Activated T-helper 2 cell treated with anti-CD3 and anti-CD28 coated beads, Interferon-gamma antibody, Interleukin-2, Interleukin-4, amounts not matched to agents 10 μg/mL and 5 μg/mL and 100 μg/mL, durations not matched to agents 14 hours and 24 hours and 36 hours (primary cell): ENCODE measurements around the gene ANKRD44. TPM values are rescaled to one million over a fixed set of nuclear protein-coding genes. Genes with fewer than 3 reads are reported as not detected.

Source experiments
- DNase-seq: peaks from one replicate; pipeline ENCODE4 v3.0.0; 2021; ENCODE audit warnings: low spot score
- H3K27ac Mint-ChIP-seq: one replicate; pipeline ENCODE4 v1.8.0; 2021; ENCODE audit warnings: mixed read lengths
- H3K27me3 Mint-ChIP-seq: one replicate; pipeline ENCODE4 v1.8.0; 2021; ENCODE audit warnings: low read depth, mixed read lengths
- H3K36me3 Mint-ChIP-seq: one replicate; pipeline ENCODE4 v1.8.0; 2021; ENCODE audit warnings: low read depth, mixed read lengths
- H3K4me1 Mint-ChIP-seq: one replicate; pipeline ENCODE4 v1.8.0; 2021; ENCODE audit warnings: low read depth, mixed read lengths
- H3K4me3 Mint-ChIP-seq: one replicate; pipeline ENCODE4 v1.8.0; 2021; ENCODE audit warnings: low read depth, mild to moderate bottlenecking, moderate library complexity, mixed read lengths
- H3K9me3 Mint-ChIP-seq: one replicate; pipeline ENCODE4 v1.8.0; 2021; ENCODE audit warnings: mixed read lengths
- intact Hi-C: fragments of 100-400 bp; cut with micrococcal nuclease; formaldehyde crosslinking; loops from one replicate; pipeline ENCODE4 v1.15.1; 2023
- total RNA-seq: library from RNA; stranded (reverse); gene quantifications from 2 replicates; pipeline ENCODE4 v1.2.3, GENCODE V29; 2022

ANKRD44 gene
- total RNA-seq, 1 donor from 2014 or later = 120 TPM

GRCh38 chr2:197189426-197190099, 121.0 kb downstream of the ANKRD44 start:
- Mint-ChIP-seq H3K27me3 (no peaks in the 10 kb centered on the region), H3K36me3 (peaks cover 28% of the 10 kb centered on the region), H3K9me3 (no peaks in the 10 kb centered on the region), H3K4me3 (no peak overlapping the region), H3K4me1 (peaks cover 57% of the 10 kb centered on the region), H3K27ac (no peak overlapping the region)
- no peak for DNase-seq
- intact Hi-C loops = loop anchor here (2.0 kb wide), 1 partner anchor 189 kb away; no protein-coding TSS in a partner anchor

DNA sequence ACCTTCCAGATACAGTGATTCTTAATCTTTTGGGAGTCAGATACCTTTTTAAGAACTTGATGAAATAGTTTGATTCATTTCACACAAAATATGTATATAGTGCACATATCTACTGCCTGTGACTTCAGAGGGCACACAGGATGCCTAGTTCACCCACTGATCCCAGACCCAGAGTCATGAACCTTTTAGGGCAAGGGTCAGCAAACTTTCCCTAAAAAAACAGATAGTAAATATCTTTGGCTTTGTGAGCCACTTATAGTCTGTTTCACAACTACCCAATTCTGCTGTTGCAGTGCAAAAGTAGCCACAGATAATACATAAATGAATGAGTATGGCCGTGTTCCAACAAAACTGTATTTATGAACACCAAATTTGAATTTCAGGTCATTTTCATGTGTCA, 124.9 kb downstream of the ANKRD44 start:
- Mint-ChIP-seq H3K27me3 (no peaks in the 10 kb centered on the region), H3K36me3 (peaks cover 49% of the 10 kb centered on the region), H3K4me1 (peaks cover 50% of the 10 kb centered on the region), H3K4me3 (no peak overlapping the region), H3K27ac (peak overlapping the region; percentile 58), H3K9me3 (no peaks in the 10 kb centered on the region)
- intact Hi-C loops = no loop called here
- no peak for DNase-seq

- Mint-ChIP-seq H3K36me3 (peaks cover 53% of the 10 kb centered on the region), H3K4me1 (peaks cover 47% of the 10 kb centered on the region), H3K27me3 (no peaks in the 10 kb centered on the region), H3K27ac (peak overlapping the region; percentile 75), H3K4me3 (no peak overlapping the region), H3K9me3 (no peaks in the 10 kb centered on the region)
- no peak for DNase-seq
- intact Hi-C loops = no loop called here
Measured at GRCh38 chr2:197184959-197185586, 125.5 kb downstream of the ANKRD44 start.

DNA sequence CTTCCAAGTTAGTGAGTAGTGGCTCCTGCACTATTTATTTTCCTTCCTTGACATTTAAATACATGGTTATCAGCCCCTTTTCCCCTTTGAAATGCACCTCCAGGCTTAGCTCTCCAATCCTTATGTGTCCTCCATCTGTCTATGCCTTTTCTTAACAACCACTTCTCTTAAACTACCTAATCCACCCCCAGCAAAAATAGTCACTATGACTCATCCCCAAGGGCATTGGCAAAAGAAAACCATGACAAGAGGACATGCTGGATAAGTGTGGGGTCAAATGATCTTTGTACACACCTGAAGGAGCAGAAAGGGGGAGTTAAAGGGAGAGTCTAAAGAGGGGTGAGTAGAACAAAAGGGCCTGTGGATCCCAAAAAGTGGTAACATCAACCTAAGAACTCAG, 127.2 kb downstream of the ANKRD44 start:
- H3K4me3 Mint-ChIP-seq = no peak overlapping the region
- no peak overlapping the region for H3K27ac Mint-ChIP-seq
- no peaks in the 10 kb centered on the region for H3K9me3 Mint-ChIP-seq
- no peak for DNase-seq
- H3K4me1 Mint-ChIP-seq = peaks cover 41% of the 10 kb centered on the region
- intact Hi-C loops = no loop called here
- H3K36me3 Mint-ChIP-seq = peaks cover 58% of the 10 kb centered on the region
- H3K27me3 Mint-ChIP-seq = no peaks in the 10 kb centered on the region

- Mint-ChIP-seq H3K9me3 (no peaks in the 10 kb centered on the region), H3K27me3 (no peaks in the 10 kb centered on the region), H3K4me3 (no peak overlapping the region), H3K27ac (peak overlapping the region; percentile 1), H3K36me3 (peaks cover 58% of the 10 kb centered on the region), H3K4me1 (peaks cover 34% of the 10 kb centered on the region)
- no peak for DNase-seq
- intact Hi-C loops = no loop called here
Measured at GRCh38 chr2:197182668-197183067, 127.9 kb downstream of the ANKRD44 start.

- Mint-ChIP-seq H3K4me1 (peaks cover 28% of the 10 kb centered on the region), H3K36me3 (peaks cover 56% of the 10 kb centered on the region), H3K27ac (no peak overlapping the region), H3K4me3 (no peak overlapping the region), H3K9me3 (no peaks in the 10 kb centered on the region), H3K27me3 (no peaks in the 10 kb centered on the region)
- no peak for DNase-seq
- intact Hi-C loops = no loop called here
Measured at GRCh38 chr2:197181491-197181890, 129.1 kb downstream of the ANKRD44 start.

DNA sequence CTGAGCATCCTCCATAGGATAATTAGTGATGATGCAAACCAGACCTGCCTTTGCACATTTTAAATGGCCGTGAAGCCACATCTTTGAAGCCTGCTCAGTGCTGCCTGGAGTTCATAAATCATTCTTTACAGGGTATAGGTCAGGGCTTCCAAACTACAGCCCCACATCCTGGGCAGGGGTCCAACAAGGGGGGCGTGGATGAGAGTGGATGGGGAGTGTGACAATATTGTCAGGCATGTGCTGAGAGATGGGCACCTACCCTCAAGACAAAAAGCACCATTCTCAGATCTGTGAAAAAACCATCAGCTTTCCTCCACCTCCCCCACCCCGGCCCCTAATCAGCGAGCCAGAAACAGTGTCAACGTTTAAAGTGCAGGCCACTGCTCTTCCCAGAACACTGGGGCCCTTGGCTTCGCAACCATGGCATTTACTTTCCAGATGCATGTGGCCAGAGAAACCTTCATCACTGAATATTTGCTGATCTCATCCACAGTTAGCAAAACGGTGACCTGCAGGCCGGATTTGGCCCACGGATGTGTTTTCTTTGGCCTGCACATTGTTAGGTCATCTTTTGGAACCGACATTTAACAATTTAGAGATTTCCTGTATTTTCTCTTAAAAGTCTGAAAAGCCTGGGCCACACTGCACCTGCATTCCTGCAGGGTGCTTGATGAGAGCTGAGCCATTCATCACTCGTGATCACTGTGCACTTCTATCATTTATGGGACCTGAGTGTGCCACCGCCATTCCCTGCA, 130.7 kb downstream of the ANKRD44 start:
- intact Hi-C loops = no loop called here
- Mint-ChIP-seq H3K27ac (no peak overlapping the region), H3K36me3 (peaks cover 42% of the 10 kb centered on the region), H3K4me3 (no peak overlapping the region), H3K27me3 (no peaks in the 10 kb centered on the region), H3K9me3 (no peaks in the 10 kb centered on the region), H3K4me1 (peaks cover 26% of the 10 kb centered on the region)
- DNase-seq = no peak

DNA sequence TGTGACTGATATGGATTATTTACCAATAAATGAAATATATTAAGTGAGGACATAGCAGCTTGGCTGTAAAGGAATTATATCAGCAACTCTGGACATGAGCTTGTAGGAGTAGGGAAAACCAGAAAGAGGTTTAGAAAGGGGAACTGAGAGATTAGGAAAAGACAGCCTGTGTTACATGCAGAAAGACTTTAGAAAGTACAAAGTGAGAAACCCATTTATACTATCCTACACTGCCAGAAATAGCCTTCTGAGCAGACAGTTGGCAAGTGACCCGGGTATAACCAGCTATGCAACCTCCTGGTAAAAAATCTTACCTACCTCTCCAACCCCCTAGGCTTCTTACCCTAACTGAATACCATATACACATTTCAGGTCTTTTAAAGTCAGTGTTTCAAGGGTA, 134.1 kb downstream of the ANKRD44 start:
- Mint-ChIP-seq H3K27me3 (no peaks in the 10 kb centered on the region), H3K27ac (no peak overlapping the region), H3K4me3 (no peak overlapping the region), H3K36me3 (peaks cover 19% of the 10 kb centered on the region), H3K4me1 (peaks cover 18% of the 10 kb centered on the region), H3K9me3 (no peaks in the 10 kb centered on the region)
- no peak for DNase-seq
- intact Hi-C loops = no loop called here

- peak overlapping the region; percentile 43 for H3K27ac Mint-ChIP-seq
- H3K27me3 Mint-ChIP-seq = no peaks in the 10 kb centered on the region
- peaks cover 23% of the 10 kb centered on the region for H3K4me1 Mint-ChIP-seq
- no peaks in the 10 kb centered on the region for H3K9me3 Mint-ChIP-seq
- intact Hi-C loops = no loop called here
- no peak for DNase-seq
- no peak overlapping the region for H3K4me3 Mint-ChIP-seq
- H3K36me3 Mint-ChIP-seq = peaks cover 19% of the 10 kb centered on the region
Measured at GRCh38 chr2:197174539-197175094, 136.0 kb downstream of the ANKRD44 start.

DNA sequence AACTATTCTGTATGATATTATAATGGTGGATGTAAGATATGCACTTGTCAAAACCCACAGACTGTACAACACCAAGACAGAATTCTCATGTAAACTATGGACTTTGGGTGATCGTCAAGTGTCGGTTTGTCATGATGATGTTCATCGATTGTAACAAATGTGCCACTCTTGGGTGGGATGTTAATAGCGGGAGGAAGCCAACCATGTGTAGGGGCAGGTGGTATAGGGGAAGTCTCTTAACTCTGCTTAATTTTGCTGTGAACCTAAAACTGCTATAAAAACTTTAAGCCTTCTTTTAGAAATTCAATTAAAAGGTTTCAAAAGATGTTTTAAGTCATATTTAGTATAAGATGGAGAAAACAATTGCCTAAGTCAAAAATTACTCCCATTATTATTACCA, 139.0 kb downstream of the ANKRD44 start:
- no peak overlapping the region for H3K4me3 Mint-ChIP-seq
- H3K9me3 Mint-ChIP-seq = no peaks in the 10 kb centered on the region
- no peak overlapping the region for H3K27ac Mint-ChIP-seq
- intact Hi-C loops = no loop called here
- no peaks in the 10 kb centered on the region for H3K27me3 Mint-ChIP-seq
- H3K36me3 Mint-ChIP-seq = peaks cover 15% of the 10 kb centered on the region
- peaks cover 40% of the 10 kb centered on the region for H3K4me1 Mint-ChIP-seq
- DNase-seq = no peak

DNA sequence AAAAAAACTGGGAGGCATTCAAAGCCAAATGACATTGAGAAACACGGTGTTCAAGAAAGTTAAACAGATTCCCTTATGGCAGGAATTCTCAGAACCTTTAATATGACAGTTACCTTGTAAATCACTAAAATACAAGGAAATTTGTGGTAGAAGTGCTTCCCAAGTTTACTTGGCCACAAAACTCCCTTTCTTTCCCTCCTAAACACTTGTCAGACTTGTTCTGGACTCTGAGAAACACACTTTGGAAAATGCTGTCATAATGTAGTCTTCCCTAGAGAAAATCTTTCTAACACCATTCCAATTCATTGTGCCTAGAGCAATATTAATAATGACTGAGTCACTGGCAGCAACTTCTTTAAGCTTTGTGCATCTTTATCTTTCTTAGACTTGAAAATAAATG, 140.4 kb downstream of the ANKRD44 start:
- intact Hi-C loops = no loop called here
- Mint-ChIP-seq H3K27ac (peak overlapping the region; percentile 36), H3K27me3 (no peaks in the 10 kb centered on the region), H3K36me3 (peaks cover 15% of the 10 kb centered on the region), H3K4me3 (no peak overlapping the region), H3K4me1 (peaks cover 37% of the 10 kb centered on the region), H3K9me3 (no peaks in the 10 kb centered on the region)
- no peak for DNase-seq

DNA sequence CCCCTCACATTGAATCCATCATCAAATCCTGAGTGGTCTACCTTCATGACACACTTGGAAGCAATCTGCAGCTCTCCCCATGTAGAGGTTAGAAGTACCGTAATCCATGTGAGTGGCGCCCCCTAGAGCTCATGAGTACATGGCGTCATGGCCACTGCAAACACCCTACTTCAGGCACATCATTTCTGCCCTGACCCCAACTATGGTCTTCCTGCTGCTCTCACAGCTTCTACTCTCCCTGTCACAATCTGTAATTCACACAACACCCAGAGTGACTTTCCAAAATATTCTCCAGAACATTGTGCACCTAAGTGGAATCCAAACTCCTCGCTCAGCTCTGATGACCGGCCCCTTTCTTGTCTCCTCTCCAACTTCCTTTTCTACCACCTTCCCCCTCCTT, 141.9 kb downstream of the ANKRD44 start:
- no peak overlapping the region for H3K4me3 Mint-ChIP-seq
- intact Hi-C loops = loop anchor here (1.0 to 5.0 kb wide), 2 partner anchors 55 to 209 kb away; no protein-coding TSS in a partner anchor

More for the DNA sequence above, 141.9 kb downstream of the ANKRD44 start:
- Mint-ChIP-seq H3K36me3 (peaks cover 16% of the 10 kb centered on the region), H3K27ac (peak overlapping the region; percentile 67), H3K9me3 (no peaks in the 10 kb centered on the region), H3K27me3 (no peaks in the 10 kb centered on the region), H3K4me1 (peaks cover 31% of the 10 kb centered on the region)
- DNase-seq = peak; percentile 46
